Stimulated activated naive CD8-positive, alpha-beta T cell treated with anti-CD3 and anti-CD28 coated beads, Interleukin-15, Interleukin-2, amounts not matched to agents 100 U/mL and 50 U/mL, for 24 hours (primary cell): ENCODE measurements around the gene DLG2.

Source experiments
- ATAC-seq: fragments of 150-1000 bp; cut with Tn5 transposase; one replicate; pipeline ENCODE4 v1.10.0; 2021
- DNase-seq: peaks from one replicate; pipeline ENCODE4 v3.0.0; 2021

DLG2 gene

GRCh38 chr11:84106541-84106940 is 1520.6 kb downstream of the DLG2 start:
- ATAC-seq (no peak), DNase-seq (no peak)

- no peak for DNase-seq
- no peak for ATAC-seq
Observed at GRCh38 chr11:84105148-84105547, 1522.0 kb downstream of the DLG2 start.

GRCh38 chr11:84103096-84103495 is 1524.0 kb downstream of the DLG2 start:
- DNase-seq (no peak), ATAC-seq (no peak)

- DNase-seq (no peak), ATAC-seq (no peak)
Observed at GRCh38 chr11:84097186-84097585, 1530.0 kb downstream of the DLG2 start.

GRCh38 chr11:84091212-84091986 is 1535.7 kb downstream of the DLG2 start:
- ATAC-seq, result no peak
- DNase-seq, result no peak

GRCh38 chr11:84089072-84090057 is 1537.8 kb downstream of the DLG2 start:
- ATAC-seq (no peak), DNase-seq (no peak)

- DNase-seq (no peak), ATAC-seq (no peak)
Observed at GRCh38 chr11:84071851-84072250, 1555.3 kb downstream of the DLG2 start.

GRCh38 chr11:84069048-84069447 is 1558.1 kb downstream of the DLG2 start:
- ATAC-seq, result no peak
- no peak for DNase-seq

GRCh38 chr11:84061726-84062125 is 1565.4 kb downstream of the DLG2 start:
- no peak for DNase-seq
- no peak for ATAC-seq

- DNase-seq (no peak), ATAC-seq (no peak)
Observed at GRCh38 chr11:84056653-84057376, 1570.3 kb downstream of the DLG2 start.

- DNase-seq (no peak), ATAC-seq (no peak)
Observed at GRCh38 chr11:84045146-84045545, 1582.0 kb downstream of the DLG2 start.

GRCh38 chr11:84044706-84045105 is 1582.4 kb downstream of the DLG2 start:
- DNase-seq (no peak), ATAC-seq (no peak)

GRCh38 chr11:84036664-84037194 is 1590.4 kb downstream of the DLG2 start:
- ATAC-seq (no peak), DNase-seq (no peak)

GRCh38 chr11:84035645-84036044 is 1591.5 kb downstream of the DLG2 start:
- ATAC-seq (no peak), DNase-seq (no peak)

- ATAC-seq, result no peak
- no peak for DNase-seq
Observed at GRCh38 chr11:84034484-84034883, 1592.7 kb downstream of the DLG2 start.

GRCh38 chr11:84024266-84024665 is 1602.9 kb downstream of the DLG2 start:
- DNase-seq (no peak), ATAC-seq (no peak)

GRCh38 chr11:84022695-84023094 is 1604.4 kb downstream of the DLG2 start:
- ATAC-seq (no peak), DNase-seq (no peak)

- no peak for ATAC-seq
- no peak for DNase-seq
Observed at GRCh38 chr11:84022201-84022600, 1604.9 kb downstream of the DLG2 start.

GRCh38 chr11:84021291-84021690 is 1605.9 kb downstream of the DLG2 start:
- DNase-seq, result no peak
- ATAC-seq, result no peak

- no peak for DNase-seq
- no peak for ATAC-seq
Observed at GRCh38 chr11:84019571-84020194, 1607.5 kb downstream of the DLG2 start.

GRCh38 chr11:84014539-84014938 is 1612.6 kb downstream of the DLG2 start:
- DNase-seq (no peak), ATAC-seq (no peak)
